ENCODE measurements around the gene ANAPC15. TPM values are rescaled to one million over a fixed set of nuclear protein-coding genes. Genes with fewer than 3 reads are reported as not detected.

The ANAPC15 gene
- polyA plus RNA-seq, 3 donors = 92.6 to 112 (median 94.8) TPM

- H4K20me1 ChIP-seq (ENCODE audit: insufficient read depth, low read length) = no peaks in the 10 kb centered on the region
- Mint-ChIP-seq H3K36me3 (peaks cover 17% of the 10 kb centered on the region in 2 donors), H3K4me1 (peaks cover 39% of the 10 kb centered on the region), H3K9me3 (no peaks in the 10 kb centered on the region), H3K27me3 (ENCODE audit: low read depth in 3 of 3) (no peaks in the 10 kb centered on the region), H3K4me3 (peak overlapping the region in 1 of 2 donors; percentile 84), H3K27ac (peak overlapping the region; percentile 96 to 100 (median 98))
- peaks cover 35% of the 10 kb centered on the region for H3K79me2 ChIP-seq (ENCODE audit: insufficient read depth, low read length)
- peak overlapping the region; percentile 7 for H3K9ac ChIP-seq (ENCODE audit: insufficient read depth, low read length, poor library complexity, severe bottlenecking)
- peak overlapping the region; percentile 2 to 82 for H3K27ac ChIP-seq (ENCODE audit: low read depth in 1 of 2, low read length in 2 of 2)
- H2AFZ ChIP-seq (ENCODE audit: insufficient read depth, low read depth, low read length, poor library complexity, severe bottlenecking) = peak overlapping the region; percentile 43
- WGBS (ENCODE audit: insufficient coverage) = 94% methylated on average over 2 of the region's 3 CpGs
- no peak for TF ChIP-seq CTCF (IDR thresholded peaks at IDR 0.05)
- intact Hi-C loops (cut with micrococcal nuclease) = loop anchor here in 1 of 2 donors (2.0 kb wide), 1 partner anchor 21 kb away; the partner anchor contains the start of gene LAMTOR1
- peaks cover 0 to 21% of the 10 kb centered on the region in 2 donors for H3K36me3 ChIP-seq (replicated peaks in 1 of 2; ENCODE audit: control insufficient read depth in 1 of 2, insufficient read depth in 2 of 2, low read length in 2 of 2)
- no peaks in the 10 kb centered on the region for H3K27me3 ChIP-seq (ENCODE audit: control insufficient read depth in 2 of 2, insufficient read depth in 2 of 2, low read length in 2 of 2)
- H3K4me2 ChIP-seq (replicated peaks; ENCODE audit: extremely low read depth, low read length, poor library complexity, severe bottlenecking) = peak overlapping the region; percentile 11
- peak in 2 of 3 donors; percentile 20 to 55 for DNase-seq
- peak overlapping the region in 1 of 3 experiments; percentile 98 for H3K4me3 ChIP-seq (replicated peaks in 1 of 3; ENCODE audit: low read depth in 2 of 3, low read length in 3 of 3)
- H3K9me3 ChIP-seq (replicated peaks in 1 of 2; ENCODE audit: control insufficient read depth in 1 of 2, insufficient read depth in 1 of 2, low read length in 2 of 2) = no peaks in the 10 kb centered on the region
- peaks cover 31 to 53% of the 10 kb centered on the region in 2 donors for H3K4me1 ChIP-seq (ENCODE audit: control insufficient read depth in 1 of 2, insufficient read depth in 2 of 2, low read length in 2 of 2)
Observed at GRCh38 chr11:72081821-72082453, 30.6 kb downstream of the ANAPC15 start.

GRCh38 chr11:72081184-72081644, 31.3 kb downstream of the ANAPC15 start:
- Histone ChIP-seq H3K4me3 (replicated peaks in 1 of 3; ENCODE audit: low read depth in 2 of 3, low read length in 3 of 3) (peak overlapping the region; percentile 40 to 98 (median 69)), H2AFZ (ENCODE audit: insufficient read depth, low read depth, low read length, poor library complexity, severe bottlenecking) (peak overlapping the region; percentile 89), H3K9ac (ENCODE audit: insufficient read depth, low read length, poor library complexity, severe bottlenecking) (peak overlapping the region; percentile 47), H3K79me2 (ENCODE audit: insufficient read depth, low read length) (peaks cover 42% of the 10 kb centered on the region), H3K4me2 (replicated peaks; ENCODE audit: extremely low read depth, low read length, poor library complexity, severe bottlenecking) (peak overlapping the region; percentile 93), H3K36me3 (replicated peaks in 1 of 2; ENCODE audit: control insufficient read depth in 1 of 2, insufficient read depth in 2 of 2, low read length in 2 of 2) (peaks cover 0 to 14% of the 10 kb centered on the region in 2 donors), H3K27me3 (ENCODE audit: control insufficient read depth in 2 of 2, insufficient read depth in 2 of 2, low read length in 2 of 2) (no peaks in the 10 kb centered on the region), H3K27ac (ENCODE audit: low read depth in 1 of 2, low read length in 2 of 2) (peak overlapping the region; percentile 53 to 82), H3K9me3 (replicated peaks in 1 of 2; ENCODE audit: control insufficient read depth in 1 of 2, insufficient read depth in 1 of 2, low read length in 2 of 2) (no peaks in the 10 kb centered on the region), H4K20me1 (ENCODE audit: insufficient read depth, low read length) (no peaks in the 10 kb centered on the region), H3K4me1 (ENCODE audit: control insufficient read depth in 1 of 2, insufficient read depth in 2 of 2, low read length in 2 of 2) (peaks cover 31 to 59% of the 10 kb centered on the region in 2 donors)
- Mint-ChIP-seq H3K27me3 (ENCODE audit: low read depth in 3 of 3) (no peaks in the 10 kb centered on the region), H3K4me3 (peak overlapping the region; percentile 84 to 98), H3K27ac (peak overlapping the region; percentile 96 to 100 (median 98)), H3K4me1 (peaks cover 43% of the 10 kb centered on the region), H3K9me3 (no peaks in the 10 kb centered on the region), H3K36me3 (peaks cover 10 to 16% of the 10 kb centered on the region in 2 donors)
- 94% methylated on average over 9 of the region's 21 CpGs for WGBS (ENCODE audit: insufficient coverage)
- TF ChIP-seq CTCF (IDR thresholded peaks at IDR 0.05) = no peak
- intact Hi-C loops (cut with micrococcal nuclease) = loop anchor here in 1 of 2 donors (2.0 kb wide), 1 partner anchor 22 kb away; the partner anchor contains the start of gene LAMTOR1
- DNase-seq = no peak
